Astrocyte of the cerebellum (primary cell): ENCODE results near the gene EGFR.

Experiments
- DNase-seq: peaks from one replicate; pipeline ENCODE4 v3.0.0-alpha.2; 2011; ENCODE audit warnings: low read depth
- H3K4me3 ChIP-seq: 2 replicates; pipeline ENCODE4 v1.5.1; 2011; ENCODE audit warnings: mild to moderate bottlenecking, low read depth, low read length, moderate library complexity
- in situ Hi-C: cut with HindIII; loops from 2 replicates; pipeline ENCODE4 v1.10.0; 2017; ENCODE audit warnings: low sequenced_read_pairs
- TF ChIP-seq, protein P1 (sequence below): IDR thresholded peaks from 2 replicates; pipeline ENCODE4 v1.5.1; 2012; ENCODE audit warnings: low read length, low read depth, moderate library complexity, mild to moderate bottlenecking; ENCODE audit errors: missing control alignments

EGFR gene

DNA sequence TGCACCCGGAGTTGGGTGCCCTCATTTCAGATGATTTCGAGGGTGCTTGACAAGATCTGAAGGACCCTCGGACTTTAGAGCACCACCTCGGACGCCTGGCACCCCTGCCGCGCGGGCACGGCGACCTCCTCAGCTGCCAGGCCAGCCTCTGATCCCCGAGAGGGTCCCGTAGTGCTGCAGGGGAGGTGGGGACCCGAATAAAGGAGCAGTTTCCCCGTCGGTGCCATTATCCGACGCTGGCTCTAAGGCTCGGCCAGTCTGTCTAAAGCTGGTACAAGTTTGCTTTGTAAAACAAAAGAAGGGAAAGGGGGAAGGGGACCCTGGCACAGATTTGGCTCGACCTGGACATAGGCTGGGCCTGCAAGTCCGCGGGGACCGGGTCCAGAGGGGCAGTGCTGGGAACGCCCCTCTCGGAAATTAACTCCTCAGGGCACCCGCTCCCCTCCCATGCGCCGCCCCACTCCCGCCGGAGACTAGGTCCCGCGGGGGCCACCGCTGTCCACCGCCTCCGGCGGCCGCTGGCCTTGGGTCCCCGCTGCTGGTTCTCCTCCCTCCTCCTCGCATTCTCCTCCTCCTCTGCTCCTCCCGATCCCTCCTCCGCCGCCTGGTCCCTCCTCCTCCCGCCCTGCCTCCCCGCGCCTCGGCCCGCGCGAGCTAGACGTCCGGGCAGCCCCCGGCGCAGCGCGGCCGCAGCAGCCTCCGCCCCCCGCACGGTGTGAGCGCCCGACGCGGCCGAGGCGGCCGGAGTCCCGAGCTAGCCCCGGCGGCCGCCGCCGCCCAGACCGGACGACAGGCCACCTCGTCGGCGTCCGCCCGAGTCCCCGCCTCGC is at the start of gene EGFR:
Gene EGFR (plus strand): TSS at position 657 of the 830 bp plus-strand sequence. CDS start 261 bp downstream, outside the sequence.
- peak; percentile 44 for DNase-seq
- in situ Hi-C loops, result no loop called here
- TF ChIP-seq, protein P1, sequence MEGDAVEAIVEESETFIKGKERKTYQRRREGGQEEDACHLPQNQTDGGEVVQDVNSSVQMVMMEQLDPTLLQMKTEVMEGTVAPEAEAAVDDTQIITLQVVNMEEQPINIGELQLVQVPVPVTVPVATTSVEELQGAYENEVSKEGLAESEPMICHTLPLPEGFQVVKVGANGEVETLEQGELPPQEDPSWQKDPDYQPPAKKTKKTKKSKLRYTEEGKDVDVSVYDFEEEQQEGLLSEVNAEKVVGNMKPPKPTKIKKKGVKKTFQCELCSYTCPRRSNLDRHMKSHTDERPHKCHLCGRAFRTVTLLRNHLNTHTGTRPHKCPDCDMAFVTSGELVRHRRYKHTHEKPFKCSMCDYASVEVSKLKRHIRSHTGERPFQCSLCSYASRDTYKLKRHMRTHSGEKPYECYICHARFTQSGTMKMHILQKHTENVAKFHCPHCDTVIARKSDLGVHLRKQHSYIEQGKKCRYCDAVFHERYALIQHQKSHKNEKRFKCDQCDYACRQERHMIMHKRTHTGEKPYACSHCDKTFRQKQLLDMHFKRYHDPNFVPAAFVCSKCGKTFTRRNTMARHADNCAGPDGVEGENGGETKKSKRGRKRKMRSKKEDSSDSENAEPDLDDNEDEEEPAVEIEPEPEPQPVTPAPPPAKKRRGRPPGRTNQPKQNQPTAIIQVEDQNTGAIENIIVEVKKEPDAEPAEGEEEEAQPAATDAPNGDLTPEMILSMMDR, result no peak
- peak within 1 kb of the TSS; percentile 83 for H3K4me3 ChIP-seq

DNA sequence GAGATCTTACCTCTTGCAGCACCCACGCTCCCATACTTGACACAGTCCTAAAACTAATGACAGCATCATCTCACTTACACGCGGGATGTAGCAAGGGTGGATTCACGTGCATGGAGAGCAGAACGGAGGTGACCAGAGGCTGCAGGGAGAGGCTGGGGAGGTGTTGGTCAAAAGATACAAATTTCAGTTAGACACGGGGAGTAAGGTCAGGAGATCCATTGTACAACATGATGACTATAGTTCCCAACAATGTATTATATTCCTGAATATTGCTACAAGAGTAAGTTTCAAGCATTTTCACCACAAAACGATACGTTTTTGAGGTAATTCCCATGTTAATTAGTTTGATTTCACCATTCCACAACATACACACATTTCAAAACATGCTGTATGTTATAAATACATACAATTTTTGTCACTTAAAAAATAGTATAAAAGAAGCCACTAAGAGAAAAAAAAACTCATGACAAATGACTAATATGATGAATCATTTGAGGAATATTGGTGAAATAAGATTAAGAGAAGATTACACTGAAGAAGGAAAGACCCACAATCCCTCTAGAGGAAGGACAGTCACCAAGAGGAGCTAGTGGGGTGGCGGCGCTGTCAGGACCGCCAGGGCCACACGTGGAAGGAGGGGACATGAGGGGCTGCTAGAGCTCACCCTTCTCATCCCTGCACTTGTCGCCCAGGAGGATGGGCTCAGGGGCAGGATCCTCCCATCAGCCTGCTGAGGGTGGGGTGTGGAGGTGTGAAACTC is 49.4 kb upstream of the EGFR start:
- in situ Hi-C loops, result no loop called here
- TF ChIP-seq, protein P1, result no peak
- no peak for DNase-seq
- H3K4me3 ChIP-seq, result no peak overlapping the region

GRCh38 chr7:54972733-54973294 is 46.0 kb upstream of the EGFR start:
- no peak overlapping the region for H3K4me3 ChIP-seq
- TF ChIP-seq, protein P1, result no peak
- DNase-seq, result no peak
- in situ Hi-C loops, result no loop called here

DNA sequence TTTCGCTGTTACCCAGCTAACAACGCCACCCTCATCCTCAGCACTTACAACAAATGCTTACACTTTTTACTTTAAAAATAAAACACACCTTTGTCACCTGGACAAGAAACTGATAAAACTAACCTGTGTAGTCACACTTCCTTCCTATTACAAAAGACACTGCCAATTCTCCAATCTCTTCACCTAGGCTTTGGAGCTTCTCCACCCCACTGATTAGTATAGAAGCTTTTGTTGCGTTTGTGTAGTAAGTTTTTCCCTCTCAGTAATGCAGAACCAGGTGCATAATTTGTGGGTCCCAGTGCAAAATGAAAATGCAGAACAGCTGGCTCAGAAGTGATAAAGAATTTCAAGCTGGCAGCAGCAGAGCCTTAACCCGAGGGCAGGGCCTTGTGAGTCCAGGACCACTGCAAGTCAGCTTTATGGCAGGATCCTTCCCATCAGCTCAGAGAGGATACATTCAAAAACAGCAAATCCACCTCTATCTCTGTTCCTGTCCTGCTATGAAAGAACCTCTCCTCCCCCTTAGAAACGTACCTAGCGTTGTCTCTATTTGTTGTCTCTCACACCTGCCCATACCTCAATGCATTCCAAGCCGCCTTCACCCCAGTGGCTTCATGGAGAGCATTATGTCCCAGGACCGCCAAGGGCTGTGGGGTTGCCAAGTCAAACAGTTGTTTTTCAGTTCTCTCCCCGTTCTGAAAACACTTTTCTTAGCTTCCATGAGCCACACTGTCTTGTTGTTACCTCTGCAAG is 40.3 kb upstream of the EGFR start:
- no peak for DNase-seq
- no peak overlapping the region for H3K4me3 ChIP-seq
- TF ChIP-seq, protein P1, result no peak
- in situ Hi-C loops, result no loop called here

GRCh38 chr7:54980521-54980920 is 38.3 kb upstream of the EGFR start:
- DNase-seq, result no peak
- no peak overlapping the region for H3K4me3 ChIP-seq
- TF ChIP-seq, protein P1, result no peak
- in situ Hi-C loops, result no loop called here

DNA sequence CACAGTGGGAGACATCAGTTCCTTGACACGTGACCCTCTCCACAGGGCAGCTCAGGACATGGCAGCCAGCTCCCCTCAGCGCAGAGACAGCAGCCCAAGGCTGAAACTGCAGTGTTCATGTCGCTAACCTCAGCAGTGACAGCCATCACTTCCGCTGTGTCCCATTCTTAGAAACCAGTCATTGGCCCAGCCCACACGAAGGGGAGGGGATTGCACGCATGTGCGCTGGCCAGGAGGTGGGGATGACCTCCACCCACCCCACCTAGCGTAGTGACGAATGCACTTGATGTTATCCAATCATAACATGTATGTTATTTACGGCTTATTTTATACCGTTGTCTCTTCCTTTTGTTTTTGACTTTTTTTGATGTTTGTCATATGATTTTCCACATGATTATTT is 36.9 kb upstream of the EGFR start:
- H3K4me3 ChIP-seq, result no peak overlapping the region
- TF ChIP-seq, protein P1, result no peak
- in situ Hi-C loops, result no loop called here
- no peak for DNase-seq
